DMS 273 treated with DMSO at 0.1 percent for 48 hours (cell line): ENCODE results near the gene LPAR2.
A peak's percentile ranks its signal among the peaks of the same experiment; 100 is the strongest.
"Not testable (repeated sequence)": the region's sequence is repeated elsewhere in the genome, so short reads cannot be mapped to it uniquely, and the experiment has no call there.

Experiments used
- DNase-seq: peaks from one replicate; lab custom pipeline; 2025; lab: John Stamatoyannopoulos, UW

LPAR2 gene

DNA sequence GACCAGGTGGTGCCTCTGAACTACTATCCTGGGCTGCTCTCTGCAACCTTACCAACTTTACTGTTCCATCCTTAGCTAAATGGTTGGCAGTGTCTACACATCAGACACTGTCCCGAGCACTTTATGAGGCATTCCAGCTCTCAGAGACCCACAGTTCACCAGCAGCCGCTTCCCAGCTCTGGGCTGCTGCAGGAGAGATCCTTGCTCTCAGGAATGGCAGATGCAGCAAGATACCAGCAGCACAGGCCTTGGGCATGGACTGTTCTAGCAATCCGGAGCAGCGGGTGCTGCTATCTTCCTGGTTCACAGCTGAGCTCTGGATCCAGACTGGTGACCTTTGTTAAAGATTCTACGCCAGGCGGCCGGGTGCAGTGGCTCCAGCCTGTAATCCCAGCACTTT, 3.3 kb upstream of the LPAR2 start:
- DNase-seq: no peak

DNA sequence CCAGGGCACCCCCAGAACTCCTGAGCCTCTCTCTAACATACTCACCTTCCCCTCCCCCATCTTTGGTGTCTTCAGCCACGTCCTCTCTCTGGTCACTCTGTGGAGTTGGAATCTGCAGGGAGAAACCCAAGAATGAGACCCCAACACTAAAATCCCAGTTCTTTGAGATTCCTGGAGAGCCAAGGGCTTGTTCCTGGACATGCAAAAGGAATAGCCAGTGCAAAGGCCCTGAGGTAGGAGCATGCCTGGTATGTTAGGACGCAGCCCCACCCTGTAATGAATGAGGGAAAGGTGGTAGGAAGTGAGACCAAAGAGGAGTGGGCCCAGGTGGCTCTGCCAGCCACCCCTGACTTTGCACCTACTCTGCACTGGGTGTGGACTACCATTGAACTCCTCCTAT, 2.4 kb upstream of the LPAR2 start:
- no peak for DNase-seq

DNA sequence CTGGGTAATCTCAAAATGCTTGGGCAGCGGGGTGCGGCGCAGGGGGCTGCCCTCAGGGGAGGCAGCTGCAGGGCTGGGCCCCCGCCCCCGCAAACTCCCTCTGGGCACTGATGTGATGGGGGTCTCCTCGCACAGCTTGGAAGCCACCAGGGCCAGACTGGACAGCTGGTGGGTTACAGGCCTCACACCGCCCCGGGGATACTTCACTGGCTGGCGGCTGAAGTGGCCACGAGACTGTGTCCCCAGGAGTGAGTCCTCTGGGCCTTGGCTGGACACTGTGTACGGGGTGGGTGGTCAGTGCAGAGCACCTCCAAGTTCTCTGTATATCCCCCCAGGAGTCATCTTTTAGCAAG, 2.0 kb upstream of the LPAR2 start:
- DNase-seq: no peak

DNA sequence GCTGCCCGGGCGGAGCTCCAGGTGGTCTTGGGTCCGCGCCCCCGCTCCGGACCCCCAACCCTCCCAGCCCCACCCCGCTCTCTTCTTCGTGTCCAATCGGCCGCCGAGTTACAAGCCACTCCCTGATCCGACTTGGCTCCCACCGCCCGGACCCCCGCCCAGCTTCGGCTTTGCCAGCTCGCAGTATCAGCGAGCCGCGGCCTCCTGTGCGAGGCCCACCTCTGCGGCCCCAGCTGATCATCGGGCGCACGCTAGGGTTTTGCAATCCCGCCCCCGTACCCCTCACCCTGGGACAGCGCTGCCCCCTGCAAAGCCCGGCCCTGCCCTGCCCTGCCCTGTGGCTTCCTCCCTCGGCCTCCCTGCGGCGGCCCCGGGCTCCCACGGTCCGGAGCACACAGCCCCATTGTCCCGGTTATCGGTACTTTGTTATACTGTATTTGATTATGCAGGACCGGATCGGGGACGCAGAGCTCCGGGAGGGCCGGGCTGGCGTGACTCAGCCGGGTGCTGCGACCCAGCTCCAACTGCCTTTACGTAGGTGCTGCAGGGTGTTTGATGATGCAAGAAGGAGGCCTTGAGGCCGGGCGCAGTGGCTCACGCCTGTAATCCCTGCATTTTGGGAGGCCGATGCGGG, 598 bp upstream of the LPAR2 start:
- no peak for DNase-seq

DNA sequence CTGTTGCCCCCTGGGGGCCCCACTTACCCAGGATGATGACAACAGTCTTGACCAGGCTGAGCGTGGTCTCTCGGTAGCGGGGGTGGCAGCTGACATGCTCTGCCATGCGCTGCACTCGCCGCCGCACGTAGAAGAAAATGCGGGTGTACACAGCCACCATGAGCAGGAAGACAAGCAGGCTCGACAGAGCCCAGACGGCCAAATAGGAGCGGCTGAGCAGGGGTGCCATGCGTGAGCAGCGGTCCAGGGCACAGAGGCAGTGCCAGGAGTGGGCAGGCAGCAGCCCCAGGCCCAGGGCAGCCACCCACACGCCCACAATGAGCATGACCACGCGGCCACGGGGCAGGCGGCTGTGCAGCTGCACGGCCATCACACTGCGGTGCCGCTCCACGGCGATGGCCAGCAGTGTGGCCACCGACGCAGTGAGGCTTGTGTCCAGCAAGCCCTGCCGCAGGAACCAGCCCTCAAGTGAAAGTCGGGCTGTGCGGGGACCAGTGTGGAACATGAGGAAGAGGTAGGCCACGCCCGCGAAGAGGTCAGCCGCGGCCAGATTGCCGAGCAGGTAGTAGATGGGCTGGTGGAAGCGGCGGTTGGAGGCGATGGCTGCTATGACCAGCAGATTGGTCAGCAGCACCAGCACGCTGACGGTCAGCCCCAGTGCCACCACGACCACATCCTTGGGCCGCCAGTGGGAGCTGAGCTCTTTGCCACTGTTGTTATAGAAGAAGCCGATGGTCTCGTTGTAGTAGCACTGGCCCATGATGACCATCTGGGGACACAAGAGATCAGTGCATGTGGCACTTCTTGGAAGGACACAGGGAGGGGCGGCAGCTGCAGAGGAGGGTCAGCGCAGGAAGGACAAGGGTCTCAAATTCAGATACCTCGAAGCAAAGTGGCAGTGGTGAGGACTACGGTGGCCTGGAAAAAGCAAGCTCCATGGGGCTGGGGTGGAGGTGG, 1.2 kb downstream of the LPAR2 start:
- no peak for DNase-seq

DNA sequence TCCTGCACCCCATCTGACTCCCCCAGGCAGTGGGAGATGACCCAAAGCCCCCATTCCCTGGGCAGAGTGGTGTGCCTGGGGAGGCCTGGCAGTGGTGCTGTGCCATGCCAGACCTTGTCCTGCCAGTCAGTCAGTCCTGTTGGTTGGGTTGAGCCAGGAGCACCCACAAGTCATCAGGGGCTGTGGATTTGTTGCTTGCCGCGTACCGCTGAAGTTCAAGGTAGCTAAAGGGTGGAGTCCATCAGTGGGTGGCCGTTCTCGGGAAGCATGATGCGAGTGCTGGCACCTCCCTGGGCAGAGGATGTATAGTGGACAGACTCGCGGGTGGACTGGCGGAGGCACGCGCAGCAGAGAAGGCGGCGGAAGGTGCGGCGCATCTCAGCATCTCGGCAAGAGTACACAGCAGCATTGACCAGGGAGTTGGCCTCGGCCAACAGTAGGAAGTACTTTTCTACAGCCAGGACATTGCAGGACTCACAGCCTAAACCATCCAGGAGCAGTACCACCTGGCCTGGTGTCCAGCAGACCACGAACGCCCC, 3.9 kb downstream of the LPAR2 start:
- DNase-seq: no peak

DNA sequence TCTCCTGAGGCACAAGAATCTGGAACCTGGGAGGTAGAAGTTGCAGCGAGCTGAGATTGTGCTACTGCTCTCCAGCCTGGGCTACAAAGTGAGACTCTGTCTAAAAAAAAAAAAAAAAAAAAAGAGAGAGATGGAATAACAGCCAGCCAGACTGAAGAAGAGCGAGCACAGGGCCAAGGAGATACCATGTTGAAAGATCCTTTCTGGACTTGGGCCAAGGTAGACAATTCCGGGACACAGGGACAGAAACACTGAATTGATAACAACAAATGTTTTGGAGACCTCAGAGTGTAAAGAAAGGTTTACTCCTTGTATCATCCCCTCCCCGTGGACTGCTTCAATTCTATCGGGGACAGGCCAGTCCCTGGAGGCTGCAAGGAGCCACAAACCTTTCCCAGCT, 4.6 kb downstream of the LPAR2 start:
- DNase-seq: no peak

DNA sequence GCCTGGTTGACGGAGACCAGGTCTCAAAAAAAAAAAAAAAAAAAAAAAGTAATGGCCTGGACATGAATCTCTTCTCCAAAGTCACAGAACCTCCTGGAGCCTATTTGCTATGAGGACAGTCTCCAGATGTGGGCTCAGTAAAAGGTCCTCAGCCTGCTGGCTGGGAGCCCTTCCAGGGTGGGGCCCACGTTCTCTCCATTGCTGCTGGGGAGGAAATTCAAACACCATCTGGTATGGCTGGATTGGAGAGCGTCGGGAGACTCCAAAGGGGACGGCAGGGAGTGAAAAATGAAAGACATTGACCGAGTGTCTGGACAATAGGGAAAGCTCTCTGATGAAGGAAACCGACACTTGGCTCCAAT, 8.2 kb downstream of the LPAR2 start:
- no peak for DNase-seq

DNA sequence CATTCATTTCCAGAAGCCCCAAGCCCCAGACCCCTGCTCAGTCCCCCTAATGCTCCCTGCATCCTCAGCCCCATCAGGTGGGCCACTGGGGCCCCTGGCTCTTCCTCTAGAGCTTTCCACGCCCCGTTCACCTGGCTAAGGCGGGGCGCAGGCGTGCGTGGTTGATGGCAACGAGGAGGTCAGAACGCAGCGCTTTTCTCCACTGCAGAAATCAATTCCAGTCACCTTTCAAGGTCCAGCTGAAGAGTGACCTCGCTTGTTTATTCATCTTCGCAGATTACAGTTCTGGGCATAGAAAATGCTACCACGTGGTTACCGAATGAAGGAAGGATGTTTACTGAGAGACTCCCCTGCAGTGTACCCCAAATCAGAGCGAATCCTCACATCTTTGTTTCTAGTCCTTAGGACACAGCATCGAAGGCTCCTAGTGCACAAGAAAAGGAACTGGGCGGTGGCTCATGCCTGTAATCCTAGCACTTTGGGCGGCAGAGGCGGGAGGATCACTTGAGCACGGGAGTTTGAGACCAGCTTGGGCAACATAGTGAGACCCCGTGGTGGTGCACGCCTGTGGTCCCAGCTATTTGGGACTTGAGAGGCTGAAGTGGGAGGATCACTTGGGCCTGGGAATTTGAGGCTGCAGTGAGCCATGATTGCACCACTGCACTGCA, 8.7 kb downstream of the LPAR2 start:
- no peak for DNase-seq

DNA sequence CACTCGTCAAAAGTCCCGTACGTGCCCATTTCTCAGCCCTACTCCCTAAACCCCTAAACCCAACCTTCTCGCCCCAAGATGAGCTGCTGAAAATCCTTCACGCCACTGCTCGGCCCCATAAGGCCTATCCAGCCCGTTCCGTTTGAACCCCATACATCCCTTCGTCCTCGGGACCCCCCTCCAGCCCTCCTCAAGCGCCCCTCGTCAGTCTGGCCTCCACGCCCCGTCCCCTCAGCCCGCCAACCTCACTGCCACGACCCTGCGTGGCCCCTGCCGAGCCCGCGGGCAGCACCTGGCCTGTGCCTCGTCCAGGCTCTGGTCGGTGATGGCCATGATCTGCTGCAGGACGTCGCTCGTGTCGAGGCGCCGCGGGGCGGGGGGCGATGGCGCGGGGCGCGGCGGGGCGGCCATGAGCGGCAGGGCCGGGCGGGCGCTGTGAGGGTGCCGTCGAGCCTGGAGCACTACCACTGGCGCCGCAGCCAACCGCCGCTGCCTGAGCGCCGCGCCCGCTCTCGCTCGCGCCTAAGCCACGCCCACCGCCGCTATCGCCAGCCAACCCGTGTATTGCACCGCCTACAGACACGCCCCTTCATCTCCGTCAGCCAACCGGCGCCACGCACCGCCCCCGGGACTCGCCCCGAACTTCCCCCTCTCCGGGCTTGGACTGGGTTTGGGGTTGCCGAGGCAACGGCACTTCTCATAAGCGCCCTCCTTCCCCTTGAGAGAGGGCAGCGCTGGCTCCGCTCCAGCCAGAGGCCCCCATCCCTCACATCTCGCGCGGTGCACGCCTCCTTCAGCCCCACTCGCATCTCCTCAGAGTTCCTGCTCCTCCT, 9.6 kb downstream of the LPAR2 start, which contains the start of gene PBX4:
Gene PBX4 (minus strand): TSS at position 469 of the 833 bp plus-strand sequence. CDS start 58 bp downstream, at position 411.
- peak; percentile 85 for DNase-seq

DNA sequence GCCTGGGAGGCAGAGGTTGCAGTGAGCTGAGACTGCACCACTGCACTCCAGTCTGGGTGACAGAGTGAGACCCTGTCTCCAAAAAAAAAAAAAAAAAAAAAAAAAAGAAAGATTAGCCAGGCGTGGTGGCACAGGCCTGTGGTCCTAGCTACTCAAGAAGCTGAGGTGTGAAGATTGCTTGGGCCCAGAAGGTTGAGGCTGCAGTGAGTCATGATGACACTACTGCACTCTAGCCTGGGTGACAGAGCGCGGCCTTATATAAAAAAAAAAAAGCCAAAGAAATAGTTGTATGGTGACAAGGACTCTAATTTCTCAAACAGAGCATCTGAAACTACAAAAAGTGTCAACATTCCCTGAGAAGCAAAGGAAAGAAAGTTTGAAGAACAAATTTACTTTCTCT, 12.9 kb downstream of the LPAR2 start:
- DNase-seq: no peak

DNA sequence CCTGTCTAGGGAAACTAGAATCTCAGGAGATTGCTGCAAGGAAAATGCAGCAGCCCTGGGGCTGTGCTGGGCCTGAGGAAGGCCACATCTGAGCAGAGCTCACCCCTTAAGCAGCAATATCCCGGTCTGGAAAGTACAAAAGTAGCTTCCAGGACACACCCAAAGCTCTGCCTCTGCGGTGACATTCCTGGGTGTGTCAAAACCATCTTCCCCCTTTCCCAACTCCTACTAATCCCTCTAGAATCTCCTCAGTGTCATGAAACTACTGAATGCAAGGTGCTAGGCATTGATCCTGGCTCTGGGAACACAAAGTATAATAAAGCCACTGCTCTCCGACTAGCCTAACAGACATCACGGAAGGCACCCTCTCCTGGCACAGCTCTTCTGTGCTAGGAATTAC, 14.5 kb downstream of the LPAR2 start:
- DNase-seq: no peak

DNA sequence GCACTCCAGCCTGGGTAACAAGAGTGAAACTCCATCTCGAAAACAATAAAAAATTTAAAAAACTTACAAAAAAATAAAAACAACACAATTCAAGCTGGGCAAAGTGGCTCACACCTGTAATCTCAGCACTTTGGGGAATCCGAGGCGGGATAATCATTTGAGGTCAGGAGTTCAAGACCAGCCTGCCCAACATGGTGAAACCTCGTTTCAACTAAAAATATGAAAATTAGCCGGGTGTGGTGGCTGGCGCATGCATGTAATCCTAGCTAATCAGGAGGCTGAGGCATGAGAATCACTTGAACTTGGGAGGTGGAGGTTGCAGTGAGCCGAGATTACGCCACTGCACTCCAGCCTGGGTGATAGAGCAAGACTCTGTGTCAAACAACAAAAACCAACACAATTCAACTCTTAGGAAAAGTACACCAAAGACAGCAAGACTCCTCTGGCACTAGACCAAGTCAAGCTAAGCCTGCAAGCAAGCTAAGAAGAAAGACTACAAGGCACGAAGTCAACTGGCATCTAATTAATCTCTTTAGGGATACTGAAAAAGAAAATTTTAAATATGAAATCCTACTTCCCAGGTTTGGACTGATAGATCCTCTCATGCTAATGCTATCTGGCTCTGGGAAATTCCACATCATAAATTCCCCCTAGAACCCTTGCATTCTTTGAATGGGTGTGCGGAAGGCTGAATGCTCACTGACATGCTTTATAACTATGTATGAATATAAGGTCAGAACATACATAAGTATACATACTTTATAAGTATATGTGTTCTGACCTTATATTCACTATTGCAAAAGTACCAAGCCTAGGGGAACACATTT, 17.4 kb downstream of the LPAR2 start:
- no peak for DNase-seq

DNA sequence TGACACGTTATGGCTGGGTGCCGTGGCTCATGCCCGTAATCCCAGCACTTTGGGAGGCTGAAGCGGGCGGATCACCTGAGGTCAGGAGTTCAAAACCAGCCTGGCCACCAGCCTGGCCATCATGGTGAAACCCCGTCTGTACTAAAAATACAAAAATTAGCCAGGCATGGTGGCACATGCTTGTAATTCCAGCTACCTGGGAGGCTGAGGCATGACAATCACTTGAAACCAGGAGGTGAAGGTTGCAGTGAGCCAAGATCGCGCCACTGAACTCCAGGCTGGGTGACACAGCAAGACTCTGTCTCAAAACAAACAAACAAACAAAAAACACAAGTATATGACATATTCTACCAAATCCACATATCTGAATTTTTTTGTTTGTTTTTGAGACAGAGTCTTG, 21.3 kb downstream of the LPAR2 start:
- not testable (repeated sequence) for DNase-seq

DNA sequence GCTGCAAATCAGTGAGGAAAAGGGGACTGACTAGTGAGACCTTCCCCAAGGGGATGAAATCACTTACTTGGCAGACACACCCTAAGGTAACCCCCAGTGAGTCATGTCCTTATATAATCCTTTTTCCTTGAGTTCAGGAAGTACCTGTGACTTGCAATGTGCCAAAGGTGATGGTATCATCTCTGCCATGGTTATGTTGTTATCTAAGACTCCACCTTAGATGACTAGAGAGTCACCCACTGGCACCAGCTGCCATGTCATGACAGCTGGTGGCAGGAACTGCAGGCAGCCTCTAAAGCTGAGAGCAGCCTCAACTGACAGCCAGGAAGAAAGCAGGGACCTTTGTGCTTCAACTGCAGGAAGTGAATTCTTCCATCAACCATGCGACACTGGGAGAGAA, 22.0 kb downstream of the LPAR2 start:
- no peak for DNase-seq

DNA sequence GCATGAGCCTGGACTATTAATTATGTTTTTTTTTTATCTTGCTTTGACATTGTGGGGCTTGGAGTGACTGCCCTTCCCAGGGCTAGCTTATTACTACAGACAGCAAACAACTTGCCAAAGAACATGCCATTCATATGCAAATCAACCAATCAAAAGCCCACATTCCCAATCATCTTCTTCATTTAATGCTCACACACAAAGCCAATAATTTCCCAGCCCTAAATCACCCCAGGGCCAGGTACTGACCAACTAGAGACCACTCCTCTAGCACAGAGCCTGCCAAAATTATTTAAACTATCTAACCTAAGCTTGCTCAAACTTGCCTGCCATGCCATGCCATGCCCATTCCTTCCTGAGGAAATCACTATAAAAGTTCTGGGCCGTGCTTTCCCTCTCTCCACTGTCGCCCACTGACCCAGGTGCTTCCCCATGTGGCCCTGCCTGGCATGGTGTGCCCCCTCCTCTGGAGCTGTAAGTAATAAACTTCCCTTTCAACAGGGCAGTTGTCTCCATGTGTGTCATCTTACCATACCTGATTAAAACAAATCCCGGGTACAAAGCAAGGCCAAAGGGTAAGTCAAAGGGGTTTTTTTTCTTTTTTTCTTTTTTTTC, 25.2 kb downstream of the LPAR2 start:
- no peak for DNase-seq

DNA sequence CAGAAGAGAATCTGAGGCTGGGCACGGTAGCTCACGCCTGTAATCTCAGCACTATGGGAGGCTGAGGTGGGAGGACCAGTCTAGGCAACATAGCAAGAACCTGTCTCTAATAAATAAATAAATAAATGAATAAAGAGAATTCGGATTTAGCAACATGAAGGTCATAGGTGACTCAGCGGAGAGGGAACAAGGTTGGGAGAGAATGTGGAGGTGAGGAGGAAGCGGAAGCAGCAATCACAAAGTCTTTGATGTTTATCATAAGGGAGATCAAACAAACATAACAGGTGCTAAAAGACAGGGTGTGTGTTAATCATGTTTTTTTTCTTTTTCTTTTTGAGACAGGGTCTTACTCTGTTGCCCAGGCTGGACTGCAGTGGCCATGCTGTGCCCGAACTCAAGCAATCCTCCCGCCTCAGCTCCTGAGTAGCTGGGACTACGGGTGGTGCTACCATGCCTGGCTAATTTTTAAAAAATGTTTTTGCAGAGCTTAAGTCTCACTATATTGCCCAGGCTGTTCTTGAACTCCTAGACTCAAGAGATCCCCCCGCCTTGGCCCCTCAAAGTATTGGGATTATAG, 25.8 kb downstream of the LPAR2 start:
- DNase-seq: no peak

DNA sequence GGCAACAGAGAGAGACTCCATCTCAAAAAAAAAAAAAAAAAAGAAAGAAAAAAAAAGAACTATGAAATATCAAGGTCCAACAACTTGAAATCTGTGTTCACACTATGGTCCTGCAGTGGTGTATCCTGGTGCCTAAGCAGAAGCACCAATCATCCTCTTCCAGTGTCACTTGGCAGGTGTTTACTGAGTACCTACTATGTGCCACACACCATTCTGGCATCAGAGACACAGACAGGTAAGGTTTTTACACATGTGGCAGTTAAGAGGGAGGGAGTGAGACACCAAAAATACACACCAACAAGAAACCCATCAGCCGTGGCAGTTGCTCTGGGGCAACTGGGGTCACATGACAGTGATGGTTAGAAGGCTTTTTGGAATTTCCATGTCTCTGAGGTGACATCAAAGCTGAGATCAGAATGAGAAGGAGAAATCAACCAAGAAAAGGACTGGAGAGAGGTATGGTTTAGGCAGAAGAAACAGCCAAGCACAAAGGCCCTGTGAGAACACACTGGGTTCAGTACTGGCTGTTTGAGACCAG, 27.2 kb downstream of the LPAR2 start:
- no peak for DNase-seq

DNA sequence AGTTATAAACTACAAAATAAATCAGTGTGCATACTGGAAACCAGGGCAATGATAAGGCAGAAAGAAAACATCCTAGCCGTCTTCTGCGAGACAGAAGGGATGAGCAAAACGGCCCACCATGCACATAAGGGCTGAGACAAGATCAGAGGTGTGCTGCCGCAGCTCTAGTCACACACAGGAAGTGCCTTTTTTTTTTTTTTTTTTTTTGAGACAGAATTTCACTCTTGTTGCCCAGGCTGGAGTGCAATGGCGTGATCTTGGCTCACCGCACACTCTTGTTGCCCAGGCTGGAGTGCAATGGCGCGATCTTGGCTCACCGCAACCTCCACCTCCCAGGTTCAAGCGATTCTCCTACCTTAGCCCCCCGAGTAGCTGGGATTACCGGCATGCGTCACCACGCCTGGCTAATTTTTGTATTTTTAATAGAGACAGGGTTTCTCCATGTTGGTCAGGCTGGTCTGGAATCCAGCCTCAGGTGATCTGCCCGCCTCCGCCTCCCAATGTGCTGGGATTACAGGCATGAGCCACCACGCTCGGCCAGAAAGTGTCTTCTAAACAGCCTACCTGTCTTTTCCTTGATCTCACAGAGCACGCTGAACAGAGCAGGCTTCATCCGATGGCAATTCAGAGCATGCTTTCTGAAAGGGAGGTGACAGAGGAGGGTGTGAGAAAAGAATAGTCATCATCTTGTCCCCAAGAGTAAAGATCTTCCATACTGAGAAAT, 29.1 kb downstream of the LPAR2 start:
- DNase-seq: not testable (repeated sequence)
